SW 1271 (cell line): ENCODE measurements around the gene TNFRSF9.
"Not testable (repeated sequence)": the region's sequence is repeated elsewhere in the genome, so short reads cannot be mapped to it uniquely, and the experiment has no call there.

Experiments
- DNase-seq, 2 experiments: peaks; one replicate each; lab custom pipeline; 2025; lab: John Stamatoyannopoulos, UW

The TNFRSF9 gene

GRCh38 chr1:7960867-7961215 is 20.2 kb upstream of the TNFRSF9 start:
- DNase-seq, result no peak

- no peak for DNase-seq
Measured at GRCh38 chr1:7960165-7960564, 19.5 kb upstream of the TNFRSF9 start.

- DNase-seq, result no peak
Measured at GRCh38 chr1:7956218-7957032, 15.8 kb upstream of the TNFRSF9 start.

- no peak for DNase-seq
Measured at GRCh38 chr1:7954683-7955082, 14.0 kb upstream of the TNFRSF9 start.

GRCh38 chr1:7953850-7954609 is 13.4 kb upstream of the TNFRSF9 start:
- DNase-seq, result peak; percentile 86 to 91

GRCh38 chr1:7952791-7953190 is 12.2 kb upstream of the TNFRSF9 start:
- not testable (repeated sequence) for DNase-seq

GRCh38 chr1:7948960-7949359 is 8.3 kb upstream of the TNFRSF9 start:
- peak in 1 of 2 experiments; percentile 8 for DNase-seq

GRCh38 chr1:7943251-7943650 is 2.6 kb upstream of the TNFRSF9 start:
- DNase-seq, result no peak

- no peak for DNase-seq
Measured at GRCh38 chr1:7942214-7942921, 1.7 kb upstream of the TNFRSF9 start.

- DNase-seq, result no peak
Measured at GRCh38 chr1:7941437-7941793, 776 bp upstream of the TNFRSF9 start.

- no peak for DNase-seq
Measured at GRCh38 chr1:7940034-7940433, 605 bp downstream of the TNFRSF9 start.

- no peak for DNase-seq
Measured at GRCh38 chr1:7938070-7938469, 2.6 kb downstream of the TNFRSF9 start.

- DNase-seq, result no peak
Measured at GRCh38 chr1:7932524-7933138, 8.0 kb downstream of the TNFRSF9 start.

GRCh38 chr1:7931446-7931812 is 9.2 kb downstream of the TNFRSF9 start:
- DNase-seq, result no peak

GRCh38 chr1:7930645-7931445 is 9.8 kb downstream of the TNFRSF9 start:
- DNase-seq, result no peak

- DNase-seq, result no peak
Measured at GRCh38 chr1:7929637-7930036, 11.0 kb downstream of the TNFRSF9 start.

- no peak for DNase-seq
Measured at GRCh38 chr1:7928247-7928646, 12.4 kb downstream of the TNFRSF9 start.

- DNase-seq, result not testable (repeated sequence)
Measured at GRCh38 chr1:7927061-7927460, 13.6 kb downstream of the TNFRSF9 start.

- no peak for DNase-seq
Measured at GRCh38 chr1:7922301-7922700, 18.3 kb downstream of the TNFRSF9 start.

GRCh38 chr1:7921796-7922195 is 18.8 kb downstream of the TNFRSF9 start:
- DNase-seq, result no peak

GRCh38 chr1:7919880-7920279 is 20.8 kb downstream of the TNFRSF9 start:
- DNase-seq, result no peak

- DNase-seq, result not testable (repeated sequence)
Measured at GRCh38 chr1:7917971-7918370, 22.7 kb downstream of the TNFRSF9 start.
